HCT116 (cell line): ENCODE data around the gene NFKB2. TPM values are rescaled to one million over a fixed set of nuclear protein-coding genes. Genes with fewer than 3 reads are reported as not detected.

Source experiments
- ATAC-seq: fragments of 200-7000 bp; cut with Tn5 transposase; 2 replicates; pipeline ENCODE4 v1.9.1; 2020; ENCODE audit warnings: mild to moderate bottlenecking, moderate library complexity
- BruUV-seq: library from RNA; stranded (reverse); fragments of 400-500 nt; replicated peaks from 2 replicates; lab custom pipeline; 2021; lab: Mats Ljungman, UMichigan
- CTCF ChIA-PET: fragments of 300-600 bp; sonication (Branson Sonifier 250); formaldehyde crosslinking; loops from one replicate; lab custom pipeline; 2021; ENCODE audit warnings: antibody characterized with exemption; lab: Charles Lee
- POLR2A ChIA-PET: fragments of 300-600, 350-600 bp; sonication (Branson Sonifier 250); formaldehyde crosslinking; loops from one replicate; lab custom pipeline; 2021; ENCODE audit warnings: antibody characterized with exemption; lab: Charles Lee
- RAD21 ChIA-PET, 2 experiments: fragments of 300-600 bp; sonication (Branson Sonifier 250); formaldehyde crosslinking; loops; one replicate each; lab custom pipeline; 2023; ENCODE audit warnings: low total read pairs in 2 of 2; ENCODE audit not compliant: uncharacterized antibody in 2 of 2, unreplicated experiment in 2 of 2, low non-redundant PET in 1 of 2; lab: Charles Lee
- DNase-seq: peaks from one replicate; pipeline ENCODE4 v3.0.0-alpha.2; 2010; ENCODE audit warnings: low read depth, low spot score
- H2AFZ ChIP-seq: fragments of 200-600 bp; shearing (Covaris generic), sonication (generic); 2 replicates; pipeline ENCODE4 v1.6.1; 2017; ENCODE audit warnings: low read depth, mixed run types, mixed read lengths, antibody characterized with exemption, low read length; ENCODE audit not compliant: poor library complexity, severe bottlenecking
- H3K27ac ChIP-seq: 2 replicates; pipeline ENCODE4 v1.5.1; 2012; ENCODE audit warnings: low read depth, low read length
- H3K27me3 ChIP-seq: fragments of 200-600 bp; sonication (generic); 2 replicates; pipeline ENCODE4 v1.6.1; 2016; ENCODE audit warnings: mixed run types, low read length, mixed read lengths; ENCODE audit not compliant: insufficient read depth
- H3K36me3 ChIP-seq, 2 experiments: fragments of 200-500 bp in 1 of 2; fragments of 200-600 bp in 1 of 2; sonication (Bioruptor generic) in 1 of 2; sonication (generic) in 1 of 2; 2 replicates each; pipeline versions ENCODE4 v1.5.1 to v1.6.1; 2014 to 2016; ENCODE audit warnings: low read length in 2 of 2, inconsistent platforms in 1 of 2, mixed read lengths in 1 of 2, mixed run types in 1 of 2; ENCODE audit not compliant: insufficient read depth in 2 of 2, control insufficient read depth in 1 of 2
- H3K4me1 ChIP-seq, 2 experiments: fragments of 200-600 bp in 1 of 2; sonication (generic) in 1 of 2; 2 replicates each; pipeline versions ENCODE4 v1.5.1 to v1.6.1; 2012 to 2017; ENCODE audit warnings: low read length in 2 of 2, inconsistent platforms in 1 of 2, mild to moderate bottlenecking in 1 of 2, mixed read lengths in 1 of 2, mixed run types in 1 of 2, moderate library complexity in 1 of 2; ENCODE audit not compliant: insufficient read depth in 2 of 2, control insufficient read depth in 1 of 2
- H3K4me2 ChIP-seq: fragments of 200-600 bp; sonication (generic); 2 replicates; pipeline ENCODE4 v1.6.1; 2017; ENCODE audit warnings: mixed run types, low read length, mixed read lengths
- H3K4me3 ChIP-seq, 2 experiments: fragments of 200-600 bp in 1 of 2; sonication (generic) in 1 of 2; replicated peaks in 1 of 2; 2 replicates each; pipeline ENCODE4 v1.5.1; 2011 to 2016; ENCODE audit warnings: low read length in 2 of 2, control low read depth in 1 of 2, low read depth in 1 of 2, mild to moderate bottlenecking in 1 of 2, mixed read lengths in 1 of 2, mixed run types in 1 of 2
- H3K79me2 ChIP-seq: fragments of 200-600 bp; sonication (generic); 2 replicates; pipeline ENCODE4 v1.6.1; 2017; ENCODE audit warnings: mild to moderate bottlenecking, mixed run types, low read length, moderate library complexity, mixed read lengths; ENCODE audit not compliant: insufficient read depth
- H3K9ac ChIP-seq: fragments of 200-600 bp; sonication (generic); 2 replicates; pipeline ENCODE4 v1.6.1; 2016; ENCODE audit warnings: low read length, mixed read lengths
- H3K9me2 ChIP-seq: fragments of 200-600 bp; sonication (generic), shearing (Covaris generic); 2 replicates; pipeline ENCODE4 v1.6.1; 2017; ENCODE audit warnings: mixed run types, mild to moderate bottlenecking, moderate library complexity; ENCODE audit not compliant: insufficient read depth
- H3K9me3 ChIP-seq, 2 experiments: fragments of 200-500 bp in 1 of 2; fragments of 200-600 bp in 1 of 2; sonication (Bioruptor generic) in 1 of 2; sonication (generic) in 1 of 2; 2 replicates each; pipeline ENCODE4 v1.6.1; 2014 to 2017; ENCODE audit warnings: low read length in 2 of 2, mixed read lengths in 2 of 2, inconsistent platforms in 1 of 2, low read depth in 1 of 2, mild to moderate bottlenecking in 1 of 2, mixed run types in 1 of 2, moderate library complexity in 1 of 2; ENCODE audit not compliant: control insufficient read depth in 1 of 2, insufficient read depth in 1 of 2
- H4K20me1 ChIP-seq: fragments of 200-600 bp; sonication (generic), shearing (Covaris generic); 2 replicates; pipeline ENCODE4 v1.6.1; 2017; ENCODE audit warnings: mixed run types, mild to moderate bottlenecking, moderate library complexity; ENCODE audit not compliant: insufficient read depth
- ATF3 ChIP-seq: IDR thresholded peaks from 2 replicates; pipeline ENCODE4 v1.6.1; 2012
- EGR1 ChIP-seq: IDR thresholded peaks from 2 replicates; pipeline ENCODE4 v1.6.1; 2012; ENCODE audit warnings: low read depth
- ELF1 ChIP-seq: IDR thresholded peaks from 2 replicates; pipeline ENCODE4 v1.6.1; 2012; ENCODE audit warnings: low read depth, borderline replicate concordance
- EZH2phosphoT487 ChIP-seq: fragments of 200-600 bp; IDR thresholded peaks from 2 replicates; pipeline ENCODE4 v1.6.1; 2018; ENCODE audit warnings: antibody characterized with exemption, borderline replicate concordance
- FOSL1 ChIP-seq: IDR thresholded peaks from 2 replicates; pipeline ENCODE4 v1.6.1; 2012; ENCODE audit warnings: low read depth
- MAX ChIP-seq: IDR thresholded peaks from 2 replicates; pipeline ENCODE4 v1.6.1; 2012
- POLR2A ChIP-seq: IDR thresholded peaks from 2 replicates; pipeline ENCODE4 v1.7.0; 2011; ENCODE audit warnings: borderline replicate concordance; ENCODE audit not compliant: insufficient read depth, insufficient read length; ENCODE audit errors: extremely low read depth
- POLR2AphosphoS5 ChIP-seq: IDR thresholded peaks from 2 replicates; pipeline ENCODE4 v1.6.1; 2011; ENCODE audit warnings: mild to moderate bottlenecking, low read depth, low read length, moderate library complexity
- SRF ChIP-seq: IDR thresholded peaks from 2 replicates; pipeline ENCODE4 v1.6.1; 2012; ENCODE audit warnings: low read depth
- YY1 ChIP-seq: IDR thresholded peaks from 2 replicates; pipeline ENCODE4 v1.6.1; 2011; ENCODE audit warnings: low read length, low read depth, moderate library complexity, mild to moderate bottlenecking; ENCODE audit not compliant: insufficient replicate concordance; ENCODE audit errors: extremely low read depth
- ZFX ChIP-seq: fragments of 450-650 bp; IDR thresholded peaks from 2 replicates; pipeline ENCODE4 v1.6.1; 2017
- ZNF274 ChIP-seq: fragments of 200-500 bp; sonication (Bioruptor generic); IDR thresholded peaks from 2 replicates; pipeline ENCODE4 v1.6.1; 2014; ENCODE audit warnings: mild to moderate bottlenecking, low read depth, low read length, inconsistent platforms
- intact Hi-C: fragments of 100-400 bp; cut with micrococcal nuclease; formaldehyde crosslinking; loops from 2 replicates; pipeline ENCODE4 v1.10.0; 2022
- total RNA-seq: library from RNA; stranded (reverse); gene quantifications from one replicate; pipeline ENCODE4 v1.2.1, GENCODE V29; 2021; ENCODE audit not compliant: unreplicated experiment
- TF ChIP-seq, protein P1 (sequence below): IDR thresholded peaks from 2 replicates; pipeline ENCODE4 v1.6.1; 2012; ENCODE audit warnings: low read depth

NFKB2 gene
- total RNA-seq, 1 experiment from 2014 or later = 115 TPM

GRCh38 chr10:102407425-102408130 is 12.1 kb downstream of the NFKB2 start:
- ATAC-seq = no peak
- H3K79me2 ChIP-seq = no peaks in the 10 kb centered on the region
- peaks cover 0 to 2% of the 10 kb centered on the region in 2 experiments; a peak in 1 of 4 replicates for H3K36me3 ChIP-seq
- H3K27ac ChIP-seq = no peak overlapping the region; the same call in 1 of the 2 replicates
- H3K9me3 ChIP-seq = no peaks in the 10 kb centered on the region
- H3K9me2 ChIP-seq = no peaks in the 10 kb centered on the region
- H3K27me3 ChIP-seq = no peaks in the 10 kb centered on the region
- CTCF ChIA-PET = interaction anchor here (1.8 kb wide), 1 partner anchor 176 kb away, joined by 11 read pairs; no protein-coding TSS in a partner anchor
- H4K20me1 ChIP-seq = no peaks in the 10 kb centered on the region
- POLR2A ChIA-PET = interaction anchor here (0.7 to 1.0 kb wide), 2 partner anchors 10 to 111 kb away, joined by 3 read pairs; no protein-coding TSS in a partner anchor
- intact Hi-C loops = no loop called here
- no peak overlapping the region for H3K9ac ChIP-seq
- no peak for TF ChIP-seq POLR2AphosphoS5
- TF ChIP-seq MAX = no peak
- TF ChIP-seq ELF1 = no peak
- TF ChIP-seq ZFX = no peak
- no peak for TF ChIP-seq ZNF274
- no peak for TF ChIP-seq ATF3
- no peak for TF ChIP-seq FOSL1
- TF ChIP-seq, protein P1, sequence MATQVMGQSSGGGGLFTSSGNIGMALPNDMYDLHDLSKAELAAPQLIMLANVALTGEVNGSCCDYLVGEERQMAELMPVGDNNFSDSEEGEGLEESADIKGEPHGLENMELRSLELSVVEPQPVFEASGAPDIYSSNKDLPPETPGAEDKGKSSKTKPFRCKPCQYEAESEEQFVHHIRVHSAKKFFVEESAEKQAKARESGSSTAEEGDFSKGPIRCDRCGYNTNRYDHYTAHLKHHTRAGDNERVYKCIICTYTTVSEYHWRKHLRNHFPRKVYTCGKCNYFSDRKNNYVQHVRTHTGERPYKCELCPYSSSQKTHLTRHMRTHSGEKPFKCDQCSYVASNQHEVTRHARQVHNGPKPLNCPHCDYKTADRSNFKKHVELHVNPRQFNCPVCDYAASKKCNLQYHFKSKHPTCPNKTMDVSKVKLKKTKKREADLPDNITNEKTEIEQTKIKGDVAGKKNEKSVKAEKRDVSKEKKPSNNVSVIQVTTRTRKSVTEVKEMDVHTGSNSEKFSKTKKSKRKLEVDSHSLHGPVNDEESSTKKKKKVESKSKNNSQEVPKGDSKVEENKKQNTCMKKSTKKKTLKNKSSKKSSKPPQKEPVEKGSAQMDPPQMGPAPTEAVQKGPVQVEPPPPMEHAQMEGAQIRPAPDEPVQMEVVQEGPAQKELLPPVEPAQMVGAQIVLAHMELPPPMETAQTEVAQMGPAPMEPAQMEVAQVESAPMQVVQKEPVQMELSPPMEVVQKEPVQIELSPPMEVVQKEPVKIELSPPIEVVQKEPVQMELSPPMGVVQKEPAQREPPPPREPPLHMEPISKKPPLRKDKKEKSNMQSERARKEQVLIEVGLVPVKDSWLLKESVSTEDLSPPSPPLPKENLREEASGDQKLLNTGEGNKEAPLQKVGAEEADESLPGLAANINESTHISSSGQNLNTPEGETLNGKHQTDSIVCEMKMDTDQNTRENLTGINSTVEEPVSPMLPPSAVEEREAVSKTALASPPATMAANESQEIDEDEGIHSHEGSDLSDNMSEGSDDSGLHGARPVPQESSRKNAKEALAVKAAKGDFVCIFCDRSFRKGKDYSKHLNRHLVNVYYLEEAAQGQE = no peak
- no peak for TF ChIP-seq SRF
- TF ChIP-seq EZH2phosphoT487 = no peak
- TF ChIP-seq YY1 = no peak
- no peak for TF ChIP-seq POLR2A
- no peak for TF ChIP-seq EGR1
- TF ChIP-seq, all 23 proteins: peak for 0
- no peak for DNase-seq
- peak overlapping the region; percentile 94; the same call in 1 of the 2 replicates for H3K4me2 ChIP-seq
- 0 out of 4 replicates have a peak overlapping the region, but pooled peaks of 1 of the 2 experiments have one; percentile 74 for H3K4me3 ChIP-seq
- BruUV-seq = no TSS peak
- H2AFZ ChIP-seq = no peak overlapping the region
- RAD21 ChIA-PET = no interaction called here
- peaks cover 11 to 26% of the 10 kb centered on the region in 2 experiments for H3K4me1 ChIP-seq
